RWPE2 (cell line): ENCODE results near the gene EML1.

ENCODE experiments used
- ATAC-seq: fragments of 200-7000 bp; cut with Tn5 transposase; 3 replicates; pipeline ENCODE4 v1.9.1; 2021; ENCODE audit warnings: low read depth
- DNase-seq: peaks from one replicate; pipeline ENCODE4 v3.0.0-alpha.2; 2020; ENCODE audit warnings: low spot score
- H3K27ac ChIP-seq: fragments of 450-650 bp; 2 replicates; pipeline ENCODE4 v1.5.1; 2017; ENCODE audit warnings: mild to moderate bottlenecking; ENCODE audit not compliant: poor library complexity, severe bottlenecking
- H3K27me3 ChIP-seq: fragments of 250-450 bp; sonication (Bioruptor Pico); 2 replicates; pipeline ENCODE4 v1.5.1; 2021; ENCODE audit warnings: mild to moderate bottlenecking, moderate library complexity; ENCODE audit not compliant: insufficient read depth, poor library complexity, severe bottlenecking
- H3K36me3 ChIP-seq: fragments of 250-450 bp; sonication (Bioruptor Pico); 2 replicates; pipeline ENCODE4 v1.5.1; 2020; ENCODE audit warnings: low read depth, mild to moderate bottlenecking, moderate library complexity
- H3K4me1 ChIP-seq: fragments of 250-450 bp; sonication (Bioruptor Pico); 2 replicates; pipeline ENCODE4 v1.5.1; 2021; ENCODE audit warnings: mild to moderate bottlenecking, moderate library complexity; ENCODE audit not compliant: insufficient read depth, poor library complexity, severe bottlenecking
- H3K4me3 ChIP-seq: fragments of 250-450 bp; sonication (Bioruptor Pico); 2 replicates; pipeline ENCODE4 v1.5.1; 2021; ENCODE audit warnings: mild to moderate bottlenecking, moderate library complexity; ENCODE audit not compliant: severe bottlenecking
- H3K9me3 ChIP-seq: fragments of 250-450 bp; sonication (Bioruptor Pico); 2 replicates; pipeline ENCODE4 v1.5.1; 2021; ENCODE audit warnings: mild to moderate bottlenecking, moderate library complexity; ENCODE audit not compliant: severe bottlenecking
- TF ChIP-seq, protein P1 (sequence below): fragments of 450-650 bp; IDR thresholded peaks from one replicate; pipeline ENCODE4 v1.5.1; 2017; ENCODE audit warnings: mild to moderate bottlenecking, moderate library complexity; ENCODE audit not compliant: poor library complexity, severe bottlenecking

Gene EML1, protein sequence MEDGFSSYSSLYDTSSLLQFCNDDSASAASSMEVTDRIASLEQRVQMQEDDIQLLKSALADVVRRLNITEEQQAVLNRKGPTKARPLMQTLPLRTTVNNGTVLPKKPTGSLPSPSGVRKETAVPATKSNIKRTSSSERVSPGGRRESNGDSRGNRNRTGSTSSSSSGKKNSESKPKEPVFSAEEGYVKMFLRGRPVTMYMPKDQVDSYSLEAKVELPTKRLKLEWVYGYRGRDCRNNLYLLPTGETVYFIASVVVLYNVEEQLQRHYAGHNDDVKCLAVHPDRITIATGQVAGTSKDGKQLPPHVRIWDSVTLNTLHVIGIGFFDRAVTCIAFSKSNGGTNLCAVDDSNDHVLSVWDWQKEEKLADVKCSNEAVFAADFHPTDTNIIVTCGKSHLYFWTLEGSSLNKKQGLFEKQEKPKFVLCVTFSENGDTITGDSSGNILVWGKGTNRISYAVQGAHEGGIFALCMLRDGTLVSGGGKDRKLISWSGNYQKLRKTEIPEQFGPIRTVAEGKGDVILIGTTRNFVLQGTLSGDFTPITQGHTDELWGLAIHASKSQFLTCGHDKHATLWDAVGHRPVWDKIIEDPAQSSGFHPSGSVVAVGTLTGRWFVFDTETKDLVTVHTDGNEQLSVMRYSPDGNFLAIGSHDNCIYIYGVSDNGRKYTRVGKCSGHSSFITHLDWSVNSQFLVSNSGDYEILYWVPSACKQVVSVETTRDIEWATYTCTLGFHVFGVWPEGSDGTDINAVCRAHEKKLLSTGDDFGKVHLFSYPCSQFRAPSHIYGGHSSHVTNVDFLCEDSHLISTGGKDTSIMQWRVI

DNA sequence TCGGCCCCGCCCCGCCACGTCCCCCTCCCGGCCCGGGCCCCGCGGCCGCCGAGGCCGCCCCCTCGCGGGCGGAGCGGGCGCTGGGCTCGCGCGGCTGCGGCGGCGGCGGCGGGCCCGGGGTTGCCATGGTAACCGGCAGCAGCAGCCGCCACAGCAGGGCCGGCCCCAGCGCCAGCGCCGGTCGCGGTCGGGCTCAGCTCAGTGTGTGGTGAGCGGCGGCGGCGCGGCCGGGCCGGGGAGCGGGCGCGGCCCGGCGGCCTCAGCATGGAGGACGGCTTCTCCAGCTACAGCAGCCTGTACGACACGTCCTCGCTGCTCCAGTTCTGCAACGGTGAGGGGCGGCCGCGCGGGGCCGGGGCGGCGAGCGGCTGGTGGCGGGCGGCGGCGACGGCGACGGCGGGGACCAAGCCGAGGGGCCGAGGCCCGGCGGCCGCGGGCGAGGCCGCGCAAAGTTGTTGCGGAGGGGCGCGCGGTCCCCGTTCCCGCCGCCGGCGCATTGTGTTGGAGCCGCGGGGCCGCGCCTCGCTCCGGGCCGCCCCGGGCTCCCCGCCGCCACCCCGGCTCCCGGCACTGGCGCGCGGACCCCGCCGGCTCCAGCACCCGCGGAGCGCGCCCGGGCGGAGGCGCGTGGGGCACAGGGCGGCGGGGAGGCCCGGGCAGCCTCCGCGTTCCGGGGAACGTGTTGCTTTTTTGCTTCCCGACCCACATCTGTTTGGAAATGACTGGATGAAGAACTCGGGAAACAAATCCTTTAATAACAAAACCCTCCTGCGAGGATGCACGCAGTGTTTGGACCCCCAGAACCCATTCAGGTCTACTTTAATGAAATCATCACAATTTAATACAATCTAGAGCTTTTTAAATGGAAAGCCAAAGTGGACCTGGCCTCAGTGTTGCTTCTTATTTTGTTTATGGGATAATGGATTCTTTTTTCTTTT lies at the start of gene EML1:
EML1 (plus strand) TSS at position 201 of the 938 bp plus-strand sequence; CDS start at position 265, 64 bp downstream.
- no peaks in the 10 kb centered on the region for H3K36me3 ChIP-seq
- H3K27me3 ChIP-seq: no peaks in the 10 kb centered on the region
- no peak for DNase-seq
- H3K9me3 ChIP-seq: no peaks in the 10 kb centered on the region
- peak; percentile 89 for ATAC-seq
- H3K4me3 ChIP-seq: peak within 1 kb of the TSS; percentile 86
- no peak within 1 kb of the TSS for H3K27ac ChIP-seq
- TF ChIP-seq, protein P1, sequence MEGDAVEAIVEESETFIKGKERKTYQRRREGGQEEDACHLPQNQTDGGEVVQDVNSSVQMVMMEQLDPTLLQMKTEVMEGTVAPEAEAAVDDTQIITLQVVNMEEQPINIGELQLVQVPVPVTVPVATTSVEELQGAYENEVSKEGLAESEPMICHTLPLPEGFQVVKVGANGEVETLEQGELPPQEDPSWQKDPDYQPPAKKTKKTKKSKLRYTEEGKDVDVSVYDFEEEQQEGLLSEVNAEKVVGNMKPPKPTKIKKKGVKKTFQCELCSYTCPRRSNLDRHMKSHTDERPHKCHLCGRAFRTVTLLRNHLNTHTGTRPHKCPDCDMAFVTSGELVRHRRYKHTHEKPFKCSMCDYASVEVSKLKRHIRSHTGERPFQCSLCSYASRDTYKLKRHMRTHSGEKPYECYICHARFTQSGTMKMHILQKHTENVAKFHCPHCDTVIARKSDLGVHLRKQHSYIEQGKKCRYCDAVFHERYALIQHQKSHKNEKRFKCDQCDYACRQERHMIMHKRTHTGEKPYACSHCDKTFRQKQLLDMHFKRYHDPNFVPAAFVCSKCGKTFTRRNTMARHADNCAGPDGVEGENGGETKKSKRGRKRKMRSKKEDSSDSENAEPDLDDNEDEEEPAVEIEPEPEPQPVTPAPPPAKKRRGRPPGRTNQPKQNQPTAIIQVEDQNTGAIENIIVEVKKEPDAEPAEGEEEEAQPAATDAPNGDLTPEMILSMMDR: peak; percentile 89
- H3K4me1 ChIP-seq: peaks cover 6% of the 10 kb centered on the region

DNA sequence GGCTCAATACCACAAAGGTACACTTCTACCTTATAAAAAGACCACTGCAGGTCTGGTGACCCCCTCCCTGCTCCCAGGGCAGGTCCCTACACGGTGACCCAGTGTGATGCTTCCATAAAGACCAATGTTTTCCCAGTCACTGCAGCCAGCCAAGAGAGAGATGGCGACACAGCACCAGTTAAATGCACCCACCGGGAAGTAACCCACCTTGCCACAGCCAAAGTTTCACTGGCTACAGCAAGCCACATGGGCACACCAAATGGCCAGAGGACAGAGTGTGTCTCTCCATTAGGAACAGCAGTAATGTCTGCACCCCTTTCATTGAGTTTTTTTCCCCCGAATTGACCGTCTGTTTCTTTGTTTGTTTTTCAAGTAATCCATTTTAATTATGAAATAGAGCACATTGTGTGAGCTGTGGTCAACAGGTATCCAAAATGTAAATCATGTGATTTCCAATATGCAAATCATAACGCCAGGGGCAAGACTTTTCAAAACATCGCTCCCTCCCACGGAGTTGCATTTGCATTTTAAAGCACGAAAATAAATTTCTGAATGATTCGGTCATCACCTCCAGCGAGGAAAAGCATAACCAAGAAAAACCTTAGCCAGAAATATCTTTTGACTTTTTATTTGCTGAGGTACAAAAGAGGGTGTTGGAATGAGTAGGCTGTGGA lies 48.9 kb upstream of the EML1 start:
- H3K27ac ChIP-seq: no peak overlapping the region
- H3K27me3 ChIP-seq: no peaks in the 10 kb centered on the region

DNA sequence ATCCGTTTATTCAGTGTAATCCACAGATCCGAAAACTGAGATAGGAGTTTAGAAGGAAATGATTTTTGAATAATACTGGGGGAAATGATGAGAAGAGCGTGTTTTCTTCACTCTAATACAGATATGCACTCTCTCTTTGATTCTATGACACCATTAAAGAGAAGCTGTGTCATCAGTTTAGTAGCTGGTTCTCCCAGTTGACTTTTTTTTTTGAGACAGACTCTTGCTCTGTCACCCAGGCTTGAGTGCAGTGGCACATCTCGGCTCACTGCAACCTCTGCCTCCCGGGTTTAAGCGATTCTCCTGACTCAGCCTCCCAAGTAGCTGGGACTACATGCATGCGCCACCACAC lies 48.4 kb upstream of the EML1 start:
- TF ChIP-seq, protein P1: no peak
- Histone ChIP-seq H3K27ac (no peak overlapping the region), H3K36me3 (no peaks in the 10 kb centered on the region), H3K4me3 (no peak overlapping the region), H3K9me3 (no peaks in the 10 kb centered on the region), H3K27me3 (no peaks in the 10 kb centered on the region), H3K4me1 (no peaks in the 10 kb centered on the region)
- no peak for ATAC-seq
- no peak for DNase-seq

More for the DNA sequence above, 48.9 kb upstream of the EML1 start:
- DNase-seq: no peak
- Histone ChIP-seq H3K4me1 (no peaks in the 10 kb centered on the region), H3K36me3 (no peaks in the 10 kb centered on the region), H3K4me3 (no peak overlapping the region), H3K9me3 (no peaks in the 10 kb centered on the region)
- no peak for ATAC-seq
- TF ChIP-seq, protein P1: peak; percentile 34

DNA sequence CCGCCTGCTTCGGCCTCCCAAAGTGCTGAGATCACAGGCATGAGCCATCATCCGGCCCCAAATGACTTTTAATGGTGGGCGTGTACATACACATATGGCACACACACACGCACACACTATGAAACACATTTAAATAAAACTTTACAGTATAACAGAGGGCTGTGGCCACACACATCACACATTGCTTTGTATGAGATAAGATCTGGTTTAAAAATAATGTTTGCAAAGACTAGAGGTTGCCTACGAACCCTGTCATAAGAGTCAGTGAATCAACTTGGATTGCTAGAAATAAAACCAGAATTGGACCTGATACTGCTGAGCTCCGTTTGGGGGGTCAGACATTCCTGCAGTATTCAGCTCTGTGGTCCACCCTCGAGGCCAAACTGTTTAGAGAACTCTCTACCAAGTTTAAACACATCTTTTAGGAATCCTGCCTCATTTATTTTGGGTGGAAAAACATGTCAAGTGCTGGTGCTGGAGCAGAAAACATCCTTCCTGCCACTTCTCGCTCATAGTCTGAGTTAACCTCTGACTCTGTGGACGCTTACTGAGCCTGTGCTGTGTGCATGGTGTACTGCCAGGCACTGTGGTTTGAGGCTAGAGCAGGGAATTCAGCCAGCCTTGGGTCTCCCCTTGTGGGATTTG lies 47.8 kb upstream of the EML1 start:
- H3K36me3 ChIP-seq: no peaks in the 10 kb centered on the region
- no peaks in the 10 kb centered on the region for H3K4me1 ChIP-seq
- no peak overlapping the region for H3K4me3 ChIP-seq
- ATAC-seq (no peak), DNase-seq (no peak)
- TF ChIP-seq, protein P1: no peak
- no peak overlapping the region for H3K27ac ChIP-seq
- H3K27me3 ChIP-seq: no peaks in the 10 kb centered on the region
- H3K9me3 ChIP-seq: no peaks in the 10 kb centered on the region
